Thoracic aorta endothelial cell (primary cell): ENCODE data around the gene KRTAP6-2. TPM values are rescaled to one million over a fixed set of nuclear protein-coding genes. Genes with fewer than 3 reads are reported as not detected.

ENCODE experiments used
- small RNA-seq: library from RNA; depleted of rRNA; stranded (forward); fragments of <200 nt; gene quantifications from one replicate; pipeline ENCODE3, GENCODE V24; 2012
- total RNA-seq: library from RNA; depleted of rRNA; stranded (reverse); fragments of >200 nt; gene quantifications from 2 replicates; pipeline ENCODE4 v1.2.3, GENCODE V29; 2012

Gene KRTAP6-2
- total RNA-seq: not detected in 2 replicates

GRCh38 chr21:30598802-30599201, at the start of gene KRTAP6-2:
TSS of gene KRTAP6-2 (minus strand) at chr21:30598902. CDS start at chr21:30598874, 28 bp downstream.

GRCh38 chr21:30642564-30642963, 43.9 kb upstream of the KRTAP6-2 start, which contains the start of gene KRTAP20-3:
TSS of gene KRTAP20-3 (plus strand) at chr21:30642864.

GRCh38 chr21:30634906-30635305, 36.2 kb upstream of the KRTAP6-2 start, which contains the start of gene KRTAP20-2:
TSS of gene KRTAP20-2 (plus strand) at chr21:30635206. CDS start at chr21:30635264, 58 bp downstream.

GRCh38 chr21:30620522-30620921, 21.8 kb upstream of the KRTAP6-2 start, which contains the start of gene KRTAP20-4:
TSS of gene KRTAP20-4 (plus strand) at chr21:30620627.

GRCh38 chr21:30616125-30616524, 17.4 kb upstream of the KRTAP6-2 start, which contains the start of gene KRTAP20-1:
TSS of gene KRTAP20-1 (plus strand) at chr21:30616425. CDS start at chr21:30616455, 30 bp downstream.

GRCh38 chr21:30613836-30614235, 15.1 kb upstream of the KRTAP6-2 start, which contains the start of gene KRTAP6-1:
TSS of gene KRTAP6-1 (minus strand) at chr21:30613930. CDS start at chr21:30613904, 26 bp downstream.

GRCh38 chr21:30600787-30601186, 2.1 kb upstream of the KRTAP6-2 start, which contains the start of gene KRTAP22-1:
TSS of gene KRTAP22-1 (plus strand) at chr21:30601087.

GRCh38 chr21:30592140-30592539, 6.6 kb downstream of the KRTAP6-2 start, which contains the start of gene KRTAP6-3:
TSS of gene KRTAP6-3 (plus strand) at chr21:30592440. CDS start at chr21:30592446, 6 bp downstream.

GRCh38 chr21:30590297-30590696, 8.4 kb downstream of the KRTAP6-2 start, which contains the start of gene KRTAP22-2:
TSS of gene KRTAP22-2 (minus strand) at chr21:30590397.

GRCh38 chr21:30561264-30561895, 37.3 kb downstream of the KRTAP6-2 start, which contains the start of gene KRTAP19-7:
TSS of gene KRTAP19-7 (minus strand) at chr21:30561314. CDS start at chr21:30561289, 25 bp downstream.

Small RNA genes within 50 kb of the gene (small RNA-seq; reads per million reads assigned to genes)
- not detected for gene KRTAP20-1
- not detected for gene KRTAP20-3
- not detected for gene KRTAP20-4
- gene KRTAP22-1: not detected
- gene KRTAP22-2: not detected

Other genes starting within 250 kb of the KRTAP6-2 start
- gene KRTAP13-2, start 226.6 kb downstream of the KRTAP6-2 start, total RNA-seq: not detected in 2 replicates
- gene KRTAP13-1, start 202.9 kb downstream of the KRTAP6-2 start, total RNA-seq: not detected in 2 replicates
- gene KRTAP13-3, start 173.0 kb downstream of the KRTAP6-2 start, total RNA-seq: not detected in 2 replicates
- gene KRTAP13-4, start 168.7 kb downstream of the KRTAP6-2 start, total RNA-seq: not detected in 2 replicates
- not detected in 2 replicates for gene KRTAP15-1, start 158.6 kb downstream of the KRTAP6-2 start, total RNA-seq
- not detected in 2 replicates for gene KRTAP19-1, start 118.5 kb downstream of the KRTAP6-2 start, total RNA-seq
- not detected in 2 replicates for gene KRTAP19-2, start 111.5 kb downstream of the KRTAP6-2 start, total RNA-seq
- not detected in 2 replicates for gene KRTAP19-3, start 106.9 kb downstream of the KRTAP6-2 start, total RNA-seq
- not detected in 2 replicates for gene KRTAP19-4, start 101.7 kb downstream of the KRTAP6-2 start, total RNA-seq
- gene KRTAP19-5, start 96.8 kb downstream of the KRTAP6-2 start, total RNA-seq: not detected in 2 replicates
- gene KRTAP19-6, start 57.0 kb downstream of the KRTAP6-2 start, total RNA-seq: not detected in 2 replicates
- not detected in 2 replicates for gene KRTAP19-7, start 37.6 kb downstream of the KRTAP6-2 start, total RNA-seq
- not detected in 2 replicates for gene KRTAP22-2, start 8.5 kb downstream of the KRTAP6-2 start, total RNA-seq
- gene KRTAP6-3, start 6.5 kb downstream of the KRTAP6-2 start, total RNA-seq: not detected in 2 replicates
- gene KRTAP22-1, start 2.2 kb upstream of the KRTAP6-2 start, total RNA-seq: not detected in 2 replicates
- gene KRTAP6-1, start 15.0 kb upstream of the KRTAP6-2 start, total RNA-seq: not detected in 2 replicates
- gene KRTAP20-1, start 17.5 kb upstream of the KRTAP6-2 start, total RNA-seq: not detected in 2 replicates
- gene KRTAP20-4, start 21.7 kb upstream of the KRTAP6-2 start, total RNA-seq: not detected in 2 replicates
- not detected in 2 replicates for gene KRTAP20-2, start 36.3 kb upstream of the KRTAP6-2 start, total RNA-seq
- gene KRTAP20-3, start 44.0 kb upstream of the KRTAP6-2 start, total RNA-seq: not detected in 2 replicates
- gene KRTAP21-3, start 119.9 kb upstream of the KRTAP6-2 start, total RNA-seq: not detected in 2 replicates
- gene KRTAP21-2, start 148.4 kb upstream of the KRTAP6-2 start, total RNA-seq: not detected in 2 replicates
- gene KRTAP21-1, start 156.5 kb upstream of the KRTAP6-2 start, total RNA-seq: not detected in 2 replicates
- gene KRTAP8-1, start 214.4 kb upstream of the KRTAP6-2 start, total RNA-seq: not detected in 2 replicates
- not detected in 2 replicates for gene KRTAP7-1, start 230.9 kb upstream of the KRTAP6-2 start, total RNA-seq